ENCODE measurements around the gene SPC25.
"Not testable (repeated sequence)": the region's sequence is repeated elsewhere in the genome, so short reads cannot be mapped to it uniquely, and the experiment has no call there.

Gene SPC25, protein sequence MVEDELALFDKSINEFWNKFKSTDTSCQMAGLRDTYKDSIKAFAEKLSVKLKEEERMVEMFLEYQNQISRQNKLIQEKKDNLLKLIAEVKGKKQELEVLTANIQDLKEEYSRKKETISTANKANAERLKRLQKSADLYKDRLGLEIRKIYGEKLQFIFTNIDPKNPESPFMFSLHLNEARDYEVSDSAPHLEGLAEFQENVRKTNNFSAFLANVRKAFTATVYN

DNA sequence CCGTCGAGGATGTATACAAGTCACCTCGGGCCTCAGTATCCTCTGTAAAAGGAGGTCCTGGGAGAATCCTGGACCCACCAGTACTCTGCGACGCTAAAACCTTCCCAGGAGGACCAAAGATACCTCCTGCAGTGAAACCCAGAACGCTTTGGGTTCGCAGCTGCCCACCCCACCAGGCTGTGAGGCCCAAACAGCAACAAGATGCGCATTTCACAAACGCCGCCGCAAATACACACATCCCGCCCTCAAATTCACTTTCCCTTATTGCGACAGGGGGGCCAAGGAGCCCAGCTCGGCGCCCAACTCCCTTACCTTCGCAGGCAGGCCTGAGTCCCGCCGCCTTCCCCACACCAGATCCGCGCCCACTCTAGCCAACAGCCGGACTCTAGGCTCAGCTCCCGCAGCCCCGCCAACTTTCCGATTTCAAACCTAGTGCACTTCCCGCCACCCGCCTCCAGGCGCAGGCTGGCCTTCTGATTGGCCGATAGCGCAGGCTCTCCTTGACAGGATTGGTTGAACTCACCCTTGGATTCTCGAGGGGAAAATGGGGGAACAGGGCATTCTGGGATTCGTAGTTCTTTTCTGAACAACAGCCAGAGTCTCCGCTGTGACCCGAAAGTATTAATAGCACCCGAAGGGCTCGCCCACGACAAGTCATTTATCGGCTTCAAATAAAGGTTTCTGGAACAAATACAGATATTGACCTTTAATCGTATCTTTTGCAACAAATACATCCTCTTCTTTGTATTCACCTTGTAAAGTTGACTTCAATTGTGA lies at the start of gene SPC25:
SPC25 (minus strand) TSS at position 425 of the 777 bp plus-strand sequence. CDS start 911 bp downstream, outside the sequence.
- DNase-seq = peak; percentile 13 to 89 (median 67)

DNA sequence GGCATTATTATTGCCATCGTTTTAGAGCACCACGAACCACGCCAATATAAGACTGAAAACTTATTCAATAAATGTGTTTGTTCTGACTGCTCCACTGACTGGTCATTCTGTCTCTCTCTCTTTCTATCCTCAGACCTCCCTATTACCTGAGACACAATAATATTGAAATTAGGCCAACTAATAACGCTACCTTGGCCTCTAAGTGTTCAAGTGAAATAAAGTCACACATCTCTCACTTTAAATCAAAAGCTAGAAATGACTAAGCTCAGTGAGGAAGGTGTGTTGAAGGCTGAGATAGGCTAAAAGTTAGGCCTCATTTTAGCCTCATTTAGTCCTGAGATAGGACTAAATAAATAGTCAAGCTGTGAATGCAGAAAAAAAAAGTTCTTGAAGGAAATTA lies 49.7 kb upstream of the SPC25 start:
- no peak for DNase-seq

DNA sequence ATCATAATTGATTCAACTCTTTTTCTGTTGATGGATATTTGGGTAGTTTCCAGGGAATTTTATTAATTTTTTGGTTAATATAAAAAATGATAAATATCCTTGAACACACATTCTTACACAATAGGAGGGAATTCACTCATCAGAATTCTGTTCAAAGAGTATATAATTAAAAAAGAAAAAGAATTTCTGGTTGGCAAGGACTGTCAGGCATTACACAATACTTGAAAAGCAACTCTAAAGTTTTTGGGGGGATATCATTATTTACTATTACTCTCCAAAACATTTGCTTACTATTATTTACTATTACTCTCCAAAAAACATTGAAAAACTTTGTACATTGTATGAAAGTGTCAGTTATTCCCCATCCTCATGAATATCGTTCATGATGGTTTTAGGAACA lies 48.8 kb upstream of the SPC25 start:
- DNase-seq = no peak

DNA sequence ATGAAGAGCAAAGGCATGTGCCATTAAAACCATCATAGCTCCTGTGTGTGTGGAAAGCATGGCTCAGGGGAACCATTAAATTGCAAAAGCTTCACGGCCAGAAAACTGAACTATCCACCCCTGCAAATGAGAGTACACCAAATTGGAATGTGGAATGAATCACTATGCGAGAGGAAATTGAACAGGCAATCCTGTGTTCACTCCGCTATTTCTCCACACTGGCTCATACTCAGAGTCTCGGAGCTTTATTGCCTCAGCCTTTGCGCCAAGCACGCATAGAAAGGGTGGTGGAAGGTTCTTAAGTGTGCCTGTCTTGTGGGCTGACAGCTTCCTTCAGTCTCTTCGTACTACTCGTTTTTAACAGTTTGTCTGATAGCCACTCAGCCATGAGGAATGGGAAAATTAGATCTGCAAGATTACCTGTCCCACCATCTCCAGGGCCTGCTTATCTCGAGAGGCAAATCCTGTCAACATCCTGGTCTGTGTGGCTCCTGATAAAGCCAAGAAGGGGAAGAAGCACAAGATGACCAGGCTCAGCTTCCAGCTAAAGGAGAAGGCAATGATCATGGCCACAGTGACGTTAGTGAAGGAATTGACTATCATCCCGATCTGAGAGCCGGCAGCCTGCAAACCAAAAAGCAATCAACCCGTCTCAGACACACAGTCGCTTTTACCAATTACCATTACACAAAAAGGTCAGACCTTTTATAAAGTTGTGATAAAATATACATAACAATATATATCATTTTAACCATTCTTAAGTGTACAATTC lies 45.8 kb upstream of the SPC25 start:
- no peak for DNase-seq

DNA sequence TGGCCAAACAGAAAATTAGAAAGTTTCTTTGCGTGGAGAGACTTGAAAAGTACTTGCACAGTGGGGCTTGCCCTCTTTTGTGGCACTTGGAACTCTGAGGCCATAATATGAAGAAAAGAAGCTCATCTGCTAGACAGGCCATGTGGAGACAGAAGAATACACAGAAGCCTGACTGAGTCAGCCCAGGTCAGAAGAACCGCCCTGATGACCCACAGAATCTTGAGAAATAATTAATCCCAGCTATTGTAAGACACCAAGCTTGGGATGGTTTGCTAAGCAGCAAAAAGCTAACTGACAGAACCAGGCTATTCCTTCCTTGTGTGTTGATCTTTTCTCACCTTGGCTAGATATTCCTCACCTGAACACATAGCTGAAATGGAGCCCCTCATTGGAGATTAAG lies 44.6 kb upstream of the SPC25 start:
- no peak for DNase-seq

DNA sequence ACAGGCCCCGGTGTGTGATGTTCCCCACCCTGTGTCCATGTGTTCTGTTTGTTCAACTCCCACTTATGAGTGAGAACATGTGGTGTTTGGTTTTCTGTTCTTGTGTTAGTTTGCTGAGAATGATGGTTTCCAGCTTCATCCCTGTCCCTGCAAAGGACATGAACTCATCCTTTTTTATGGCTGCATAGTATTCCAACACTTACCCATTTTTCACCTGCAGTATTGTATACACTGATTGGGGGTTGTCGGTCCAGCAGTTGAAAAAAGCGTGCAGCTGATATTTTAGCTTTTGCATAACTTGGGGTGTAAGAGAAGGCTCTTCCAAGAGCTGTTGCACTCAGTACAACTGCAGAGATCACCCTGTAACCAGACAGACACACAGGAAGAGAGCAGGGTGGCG lies 41.9 kb upstream of the SPC25 start:
- DNase-seq = not testable (repeated sequence)

DNA sequence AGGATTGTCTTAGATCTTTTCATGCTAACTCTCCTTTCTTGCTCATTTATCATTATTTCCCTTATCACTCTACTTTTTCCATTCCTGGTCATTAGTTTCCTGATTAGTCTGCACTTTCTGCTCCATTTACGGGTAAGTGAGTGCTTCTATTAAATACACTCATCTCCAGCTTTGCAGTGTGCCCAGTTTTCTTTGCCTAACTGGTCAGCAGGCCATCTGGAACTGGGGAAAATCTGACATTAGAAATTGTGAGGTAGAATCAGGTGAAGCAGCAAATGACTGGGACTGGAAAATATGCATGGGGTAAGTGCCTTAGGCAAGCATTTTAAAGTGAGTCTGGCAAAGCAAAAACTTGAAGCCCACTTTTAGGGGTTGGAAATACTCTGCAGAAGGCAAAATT lies 40.0 kb upstream of the SPC25 start:
- DNase-seq = no peak

DNA sequence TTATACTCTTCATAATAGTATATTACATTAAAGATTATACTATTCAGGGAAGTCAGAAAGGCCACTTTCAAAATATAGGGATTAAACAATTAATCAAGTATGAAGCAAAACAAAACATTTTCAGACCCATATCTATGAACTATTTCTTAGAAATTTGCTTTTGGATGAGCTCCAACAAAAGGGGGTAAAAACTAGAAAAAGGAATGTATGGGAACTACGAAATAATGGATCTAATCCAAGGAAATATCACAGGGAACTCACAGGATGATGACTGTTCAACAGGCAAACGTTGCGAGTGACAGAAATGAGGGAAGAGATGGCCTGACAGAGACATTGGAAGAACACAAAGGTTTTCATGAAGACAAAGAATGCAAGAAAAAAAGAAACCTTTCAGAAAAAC lies 38.8 kb upstream of the SPC25 start:
- no peak for DNase-seq

DNA sequence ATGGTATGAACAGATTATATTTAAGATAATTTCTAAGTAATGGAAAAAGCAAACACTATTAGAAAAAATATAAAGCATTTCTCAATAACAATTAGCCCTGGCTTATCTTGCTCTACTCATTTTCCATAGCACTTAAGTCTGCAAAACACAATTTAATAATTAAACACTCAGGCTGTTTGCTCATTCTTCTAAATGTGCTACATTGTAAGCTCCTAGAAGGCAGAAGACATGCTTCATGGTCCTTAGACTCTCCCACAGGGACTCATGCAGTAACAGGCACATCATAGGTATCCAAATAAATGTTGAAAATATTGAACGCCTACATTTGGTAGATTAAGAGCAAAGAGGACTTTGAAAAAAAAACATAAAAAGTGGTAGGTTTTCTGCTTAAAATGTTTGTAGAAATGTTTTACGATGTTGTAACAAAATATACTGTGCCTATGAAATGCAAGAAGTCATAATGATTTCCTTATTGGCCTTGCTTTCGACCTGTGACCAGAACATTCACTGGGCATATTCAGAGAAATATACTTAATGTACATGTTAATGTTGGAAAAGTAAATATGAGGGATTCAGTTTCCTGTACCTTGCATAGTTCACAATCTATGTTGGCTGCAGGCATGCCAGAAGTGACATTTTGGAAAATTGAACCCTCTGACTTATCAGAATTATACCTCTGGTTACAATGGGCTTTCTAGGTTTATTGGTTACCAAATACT lies 38.0 kb upstream of the SPC25 start:
- no peak for DNase-seq

DNA sequence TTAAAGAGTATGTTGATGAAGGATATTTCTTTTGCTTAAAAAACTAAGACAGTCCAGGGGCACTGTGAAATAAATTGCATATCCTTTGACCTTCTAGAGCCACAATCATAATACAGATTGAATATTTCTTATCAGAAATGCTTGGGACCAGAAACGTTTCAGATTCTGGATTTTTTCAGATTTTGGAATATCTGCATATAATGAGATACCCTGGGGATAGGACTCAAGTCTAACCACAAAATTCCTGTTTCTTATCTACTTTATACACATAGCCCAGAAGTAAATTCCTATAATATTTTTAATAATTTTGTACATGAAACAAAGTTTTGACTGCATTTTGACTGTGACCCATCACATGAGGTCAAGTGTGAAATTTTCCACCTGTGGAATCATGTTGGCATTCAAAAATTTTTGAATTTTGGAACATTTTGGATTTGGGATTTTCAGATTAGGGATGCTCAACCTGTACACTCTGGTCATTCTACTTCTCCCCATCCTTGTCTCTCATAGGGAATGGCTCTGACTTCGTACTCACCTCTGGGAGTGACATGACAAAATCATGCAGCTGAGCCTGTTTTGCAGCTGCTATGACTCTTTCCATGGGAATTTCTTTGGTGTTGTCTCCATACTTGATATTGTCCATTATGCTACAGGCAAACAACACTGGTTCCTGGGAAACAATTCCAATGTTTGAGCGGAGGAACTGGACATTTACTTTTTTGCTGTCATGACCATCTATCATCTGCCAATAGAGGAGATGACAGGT lies 36.6 kb upstream of the SPC25 start:
- no peak for DNase-seq

DNA sequence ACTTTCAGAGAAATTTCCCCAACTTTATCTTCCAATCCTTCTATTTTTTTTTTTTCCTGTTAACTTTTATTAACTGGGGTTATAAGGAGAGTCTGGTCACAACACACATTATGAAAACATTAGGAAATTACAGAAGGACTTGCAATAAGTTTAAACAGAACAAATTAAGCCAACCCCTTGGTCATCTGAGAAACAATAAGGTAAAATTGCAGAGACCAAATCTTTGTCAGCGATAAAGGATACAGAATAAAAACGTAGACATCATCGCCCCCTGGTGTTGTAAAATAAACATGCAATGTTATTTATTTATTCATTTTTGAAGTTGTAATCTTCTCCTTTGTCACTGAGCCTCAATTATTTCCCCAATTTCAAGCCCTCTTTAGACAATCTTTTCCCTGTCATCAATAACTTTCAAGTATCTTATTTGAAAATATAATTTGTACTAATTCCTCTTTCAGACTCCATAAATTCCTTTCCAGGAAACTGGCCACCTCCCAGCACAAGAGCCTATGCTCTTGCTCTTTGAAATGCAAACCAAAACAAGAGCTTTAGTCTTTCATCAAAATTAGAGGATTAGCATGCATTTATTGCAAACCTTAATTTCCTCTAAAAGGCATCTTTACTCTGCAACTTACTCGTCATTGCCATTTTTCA lies 30.4 kb upstream of the SPC25 start:
- DNase-seq = no peak

DNA sequence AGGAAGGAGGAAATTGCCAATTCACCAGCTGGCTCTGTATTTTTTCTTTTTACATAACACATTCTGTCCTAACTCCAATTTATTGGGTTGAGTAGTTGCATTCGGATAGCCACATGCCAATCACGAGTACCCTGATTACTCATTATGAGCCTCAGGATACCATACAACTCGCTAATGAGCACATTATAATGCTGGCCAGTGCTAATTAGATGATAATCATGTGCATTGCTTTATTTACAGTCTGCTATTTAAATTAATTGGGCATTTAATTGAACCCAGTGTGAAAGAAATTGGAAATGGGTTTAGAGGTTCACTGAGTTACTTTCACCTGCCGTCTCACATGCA lies 26.1 kb upstream of the SPC25 start:
- no peak for DNase-seq

DNA sequence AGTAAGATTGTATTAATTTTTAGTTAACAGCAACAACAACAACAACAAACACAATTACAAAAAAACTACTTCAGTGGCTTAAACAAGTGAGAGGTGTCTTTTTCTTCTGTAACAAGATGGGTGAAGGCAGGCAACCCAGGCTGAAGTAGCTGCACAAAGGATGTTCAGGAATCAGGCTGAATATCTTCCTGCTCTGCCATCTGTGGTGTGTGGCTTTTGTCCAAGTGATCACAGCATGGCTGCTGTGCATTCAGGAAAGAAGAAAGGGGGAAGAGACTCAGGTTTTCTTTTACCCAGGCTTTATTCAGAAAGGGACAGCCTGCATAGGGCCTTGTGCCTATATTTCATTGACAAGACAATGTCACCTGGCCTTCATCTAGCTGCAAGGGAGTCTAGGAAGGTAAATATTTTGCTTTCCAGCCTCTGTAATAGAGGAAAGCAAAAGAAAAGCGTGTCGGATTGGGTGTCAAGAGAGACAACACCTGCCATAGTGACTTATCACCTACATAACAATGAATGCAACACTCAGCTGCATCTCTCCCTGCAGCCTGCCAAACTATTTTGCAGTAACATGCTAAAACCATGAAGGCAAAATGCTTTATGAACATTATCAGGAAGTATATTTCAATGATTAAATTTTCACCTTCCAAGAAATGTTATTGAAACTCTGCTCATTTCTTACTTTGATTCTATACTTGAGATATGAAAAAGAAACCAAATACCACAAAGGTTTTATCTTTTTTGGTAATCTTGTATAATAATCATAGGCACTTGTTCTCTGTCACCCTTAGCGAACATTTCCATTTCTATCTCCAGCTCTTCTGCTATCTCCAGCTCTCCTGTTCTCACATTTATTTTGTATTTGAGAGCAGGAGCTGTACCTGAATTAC lies 25.5 kb upstream of the SPC25 start:
- DNase-seq = no peak

DNA sequence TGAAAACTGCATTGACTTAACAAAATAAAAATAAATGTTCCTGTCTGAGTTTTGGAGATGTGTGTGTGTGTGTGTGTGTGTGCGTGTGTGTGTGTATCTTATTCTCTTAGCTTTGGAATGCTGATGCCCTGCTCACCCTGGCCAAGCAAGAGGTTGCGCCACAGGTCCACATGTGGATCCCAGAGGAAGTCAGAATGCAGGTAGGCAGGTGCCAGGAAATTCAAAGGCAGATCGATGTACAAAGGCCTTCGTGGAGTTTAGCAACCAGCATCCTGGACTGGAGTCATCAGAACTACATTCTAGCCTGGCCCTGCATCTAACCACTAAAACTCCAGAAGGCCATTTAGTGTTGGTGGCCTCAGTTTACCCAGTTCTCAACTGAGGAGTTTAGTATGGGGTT lies 23.3 kb upstream of the SPC25 start:
- no peak for DNase-seq

DNA sequence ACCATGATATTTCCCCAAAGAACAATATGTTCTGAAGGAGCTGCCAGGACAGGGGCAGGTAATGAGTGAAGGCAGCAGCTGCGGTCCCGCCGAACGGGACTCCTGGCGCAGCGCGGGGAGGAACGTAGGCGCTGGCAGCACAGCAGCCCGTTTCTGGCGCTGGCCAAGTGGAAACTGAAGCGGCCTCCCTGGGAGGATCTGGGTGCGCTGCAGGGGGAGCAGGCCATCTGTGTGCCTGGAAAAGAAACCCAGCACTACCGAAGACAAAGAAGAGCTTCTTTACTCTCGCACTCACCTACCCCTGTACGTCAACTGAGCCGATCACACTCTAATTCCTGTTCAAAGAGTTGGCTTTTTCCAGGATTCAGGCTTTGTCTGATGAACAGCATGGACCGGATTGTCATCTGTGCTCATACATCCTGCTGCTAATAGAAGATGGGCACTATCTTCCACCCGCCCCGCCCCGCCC lies 22.7 kb upstream of the SPC25 start:
- DNase-seq = peak in 32 of 51 donors; percentile 2 to 45 (median 10)

DNA sequence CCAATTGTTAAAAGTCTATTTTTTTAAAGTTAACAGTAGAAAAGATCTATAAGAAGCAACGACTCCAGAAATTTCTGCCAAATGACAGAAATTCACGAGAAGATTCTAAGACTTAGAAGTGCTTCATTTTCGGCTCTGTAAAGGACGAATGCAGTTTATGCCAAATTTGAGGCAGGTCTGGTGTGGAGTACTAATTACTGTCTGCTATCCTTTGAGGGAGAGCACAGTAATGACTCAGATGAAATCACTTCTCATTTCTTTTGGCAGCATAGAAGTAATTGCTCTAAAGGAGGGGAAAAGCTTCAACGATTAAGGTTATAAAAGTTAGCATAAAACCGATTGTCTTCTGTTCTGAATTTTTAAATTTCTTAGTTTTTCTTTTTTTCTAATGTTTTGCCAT lies 22.2 kb upstream of the SPC25 start:
- no peak for DNase-seq

DNA sequence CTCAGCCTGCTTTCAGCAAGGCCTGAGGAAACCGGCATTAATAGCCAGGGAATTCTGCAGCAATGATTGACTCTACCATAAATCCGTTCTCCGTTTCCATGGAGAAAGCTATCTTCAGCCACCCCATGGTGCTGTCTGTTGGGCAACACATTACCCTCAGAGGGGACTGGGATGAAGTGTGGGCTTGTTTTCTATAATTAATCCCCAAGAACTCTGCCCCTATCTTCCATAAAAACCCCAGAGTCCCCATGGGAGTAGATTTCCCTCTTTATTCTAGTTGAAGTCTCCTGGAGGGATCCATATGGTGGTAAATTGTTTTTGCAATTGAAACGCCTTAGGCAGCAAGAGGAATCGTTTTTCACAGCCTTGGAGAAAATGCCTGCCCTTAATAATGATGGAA lies 20.1 kb upstream of the SPC25 start:
- DNase-seq = no peak

DNA sequence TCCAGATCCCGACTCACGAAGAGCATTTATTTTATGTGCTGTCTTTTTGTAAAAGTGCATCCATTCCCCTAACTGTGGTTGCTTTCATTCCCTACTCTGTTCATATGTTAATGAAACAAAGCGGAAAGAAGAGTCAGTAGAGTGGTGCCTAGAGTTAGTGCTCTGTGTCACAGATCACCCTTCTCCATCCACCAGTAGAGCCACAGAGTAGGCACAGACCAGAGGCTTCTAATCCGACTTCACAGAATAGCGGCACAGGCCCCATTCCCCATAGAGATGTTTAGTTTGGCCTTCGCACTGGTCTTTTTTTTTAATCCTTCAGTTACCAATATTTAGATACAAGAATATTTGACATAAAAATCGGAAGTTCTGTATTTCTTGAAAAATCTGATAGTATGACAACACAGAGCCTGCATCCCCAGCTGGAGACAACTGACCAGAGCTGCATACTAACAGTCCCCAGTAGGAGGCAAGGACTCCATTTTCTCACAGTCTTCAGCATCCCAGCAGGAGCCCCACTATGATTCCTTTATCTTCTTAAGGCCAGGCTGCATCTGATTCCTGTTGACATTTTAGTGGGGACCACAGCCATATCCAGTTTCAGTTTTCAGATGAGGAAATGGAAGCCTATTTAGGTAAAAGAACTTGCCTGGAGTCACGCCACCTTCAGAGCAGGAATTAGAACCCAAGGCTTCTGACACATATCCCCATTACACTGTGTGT lies 17.9 kb upstream of the SPC25 start:
- DNase-seq = no peak

DNA sequence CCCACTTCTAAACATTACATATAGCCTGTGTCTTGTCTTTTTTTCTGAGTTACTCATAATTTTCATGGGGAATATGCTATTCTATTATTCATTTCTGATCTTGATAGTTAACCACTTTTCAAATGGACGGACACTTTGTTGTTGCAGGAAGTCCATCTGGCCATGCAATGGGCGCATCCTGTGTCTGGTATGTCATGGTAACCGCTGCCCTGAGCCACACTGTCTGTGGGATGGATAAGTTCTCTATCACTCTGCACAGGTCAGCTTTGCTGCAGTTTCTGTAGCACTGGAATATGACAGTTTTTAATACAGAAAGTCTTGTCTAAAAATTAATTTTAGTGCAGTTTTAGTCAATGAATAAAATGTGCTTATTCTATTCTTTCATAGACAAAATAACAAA lies 14.1 kb upstream of the SPC25 start:
- DNase-seq = no peak
